ENCODE measurements around the gene SEMA4D.

SEMA4D gene

GRCh38 chr9:89434636-89435035 lies 63.3 kb downstream of the SEMA4D start:
- in situ Hi-C loops (cut with MboI; ENCODE audit: low sequenced_read_pairs) = no loop called here

- in situ Hi-C loops (cut with MboI; ENCODE audit: low sequenced_read_pairs) = no loop called here
These were observed 64.1 kb downstream of the SEMA4D start for GRCh38 chr9:89433826-89434225.

- in situ Hi-C loops (cut with MboI; ENCODE audit: low sequenced_read_pairs) = no loop called here
These were observed 64.9 kb downstream of the SEMA4D start for GRCh38 chr9:89432986-89433530.

GRCh38 chr9:89431930-89432725 lies 65.8 kb downstream of the SEMA4D start:
- in situ Hi-C loops (cut with MboI; ENCODE audit: low sequenced_read_pairs) = no loop called here

GRCh38 chr9:89430995-89431394 lies 66.9 kb downstream of the SEMA4D start:
- in situ Hi-C loops (cut with MboI; ENCODE audit: low sequenced_read_pairs) = no loop called here

- in situ Hi-C loops (cut with MboI; ENCODE audit: low sequenced_read_pairs) = no loop called here
These were observed 68.7 kb downstream of the SEMA4D start for GRCh38 chr9:89428901-89429890.

GRCh38 chr9:89428222-89428761 lies 69.6 kb downstream of the SEMA4D start:
- in situ Hi-C loops (cut with MboI; ENCODE audit: low sequenced_read_pairs) = no loop called here

- in situ Hi-C loops (cut with MboI; ENCODE audit: low sequenced_read_pairs) = no loop called here
These were observed 70.2 kb downstream of the SEMA4D start for GRCh38 chr9:89427621-89428221.

GRCh38 chr9:89426384-89426961 lies 71.4 kb downstream of the SEMA4D start:
- in situ Hi-C loops (cut with MboI; ENCODE audit: low sequenced_read_pairs) = no loop called here

GRCh38 chr9:89425921-89426383 lies 72.0 kb downstream of the SEMA4D start:
- in situ Hi-C loops (cut with MboI; ENCODE audit: low sequenced_read_pairs) = no loop called here

GRCh38 chr9:89425024-89425805 lies 72.7 kb downstream of the SEMA4D start:
- in situ Hi-C loops (cut with MboI; ENCODE audit: low sequenced_read_pairs) = no loop called here

GRCh38 chr9:89422151-89422975 lies 75.5 kb downstream of the SEMA4D start:
- in situ Hi-C loops (cut with MboI; ENCODE audit: low sequenced_read_pairs) = no loop called here

GRCh38 chr9:89421595-89421994 lies 76.3 kb downstream of the SEMA4D start:
- in situ Hi-C loops (cut with MboI; ENCODE audit: low sequenced_read_pairs) = no loop called here

- in situ Hi-C loops (cut with MboI; ENCODE audit: low sequenced_read_pairs) = no loop called here
These were observed 77.3 kb downstream of the SEMA4D start for GRCh38 chr9:89420397-89421178.

GRCh38 chr9:89419978-89420394 lies 77.9 kb downstream of the SEMA4D start:
- in situ Hi-C loops (cut with MboI; ENCODE audit: low sequenced_read_pairs) = no loop called here

GRCh38 chr9:89418882-89419640 lies 78.9 kb downstream of the SEMA4D start:
- in situ Hi-C loops (cut with MboI; ENCODE audit: low sequenced_read_pairs) = no loop called here

- in situ Hi-C loops (cut with MboI; ENCODE audit: low sequenced_read_pairs) = no loop called here
These were observed 79.5 kb downstream of the SEMA4D start for GRCh38 chr9:89418474-89418845.

All from HL-60/S4 (cell line).